HG03135 (cell line): ENCODE measurements around the gene F7.
"Not testable (repeated sequence)": the region's sequence is repeated elsewhere in the genome, so short reads cannot be mapped to it uniquely, and the experiment has no call there.

Experiments used
- ATAC-seq: cut with Tn5 transposase; IDR thresholded peaks from one replicate; pipeline ENCODE4 v1.9.1; 2021; ENCODE audit warnings: mild to moderate bottlenecking, moderate library complexity; ENCODE audit not compliant: unreplicated experiment

F7 gene

GRCh38 chr13:113098162-113098732 lies 7.3 kb upstream of the F7 start:
- no peak for ATAC-seq

DNA sequence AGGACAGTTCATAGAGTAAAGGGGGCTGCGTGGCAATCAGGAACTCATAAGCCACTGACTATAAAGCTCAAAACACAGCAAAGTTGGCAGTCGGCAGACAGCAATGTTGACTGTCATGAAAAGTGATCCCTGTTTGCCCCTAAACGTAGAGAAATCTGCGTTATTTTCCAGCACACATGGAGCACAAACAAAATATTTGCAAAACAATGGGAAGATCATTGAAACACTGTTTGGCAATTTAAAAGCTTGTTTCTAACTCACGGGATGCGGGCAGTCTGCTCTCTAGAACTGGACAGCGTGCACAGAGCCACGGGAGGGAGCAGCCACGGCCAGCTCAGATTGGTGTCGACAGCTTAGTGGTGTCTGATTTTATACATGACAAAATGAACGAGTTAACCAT lies 6.4 kb upstream of the F7 start:
- no peak for ATAC-seq

DNA sequence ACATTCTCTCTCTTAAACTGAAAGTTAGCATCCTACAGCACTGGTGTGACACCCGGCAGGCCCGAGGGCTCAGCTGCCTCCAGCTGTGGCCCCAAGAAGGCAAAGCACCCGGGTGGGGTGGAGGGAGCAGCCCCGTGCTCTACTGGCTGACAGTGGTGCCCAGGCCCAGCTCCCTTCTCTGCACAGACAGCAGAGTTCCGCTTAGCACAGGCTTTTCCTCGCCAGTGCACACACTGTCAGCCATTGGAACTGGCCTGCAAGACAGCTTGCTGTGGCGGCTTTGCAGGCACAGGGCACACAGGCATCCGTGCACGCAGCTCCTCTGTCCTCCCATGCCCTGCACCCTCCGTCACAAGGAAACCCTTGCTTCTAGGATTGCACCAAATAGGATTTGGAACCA lies 3.3 kb upstream of the F7 start:
- ATAC-seq, result not testable (repeated sequence)

- ATAC-seq, result no peak
Measured at GRCh38 chr13:113102727-113103126, 2.9 kb upstream of the F7 start.

DNA sequence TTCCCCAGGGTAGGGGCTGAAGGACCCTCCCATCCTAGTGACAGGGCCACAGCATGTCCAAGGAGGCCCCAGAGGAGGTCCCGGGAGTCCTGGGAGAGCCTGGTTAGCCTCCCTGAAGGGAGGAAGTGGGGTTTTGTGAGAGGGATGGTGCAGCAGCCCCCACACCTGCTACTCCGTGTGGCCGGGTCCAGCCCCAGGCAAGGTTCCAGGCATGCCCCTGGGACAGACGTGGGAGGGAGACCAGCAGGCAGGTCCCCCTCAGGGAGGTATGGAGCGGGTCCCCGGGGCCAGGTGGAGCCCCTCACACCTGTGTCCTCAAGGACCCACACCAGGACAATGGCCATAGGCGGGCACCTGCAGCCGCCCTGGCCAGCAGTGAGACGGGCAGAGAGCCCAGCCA lies 1.9 kb upstream of the F7 start:
- no peak for ATAC-seq

DNA sequence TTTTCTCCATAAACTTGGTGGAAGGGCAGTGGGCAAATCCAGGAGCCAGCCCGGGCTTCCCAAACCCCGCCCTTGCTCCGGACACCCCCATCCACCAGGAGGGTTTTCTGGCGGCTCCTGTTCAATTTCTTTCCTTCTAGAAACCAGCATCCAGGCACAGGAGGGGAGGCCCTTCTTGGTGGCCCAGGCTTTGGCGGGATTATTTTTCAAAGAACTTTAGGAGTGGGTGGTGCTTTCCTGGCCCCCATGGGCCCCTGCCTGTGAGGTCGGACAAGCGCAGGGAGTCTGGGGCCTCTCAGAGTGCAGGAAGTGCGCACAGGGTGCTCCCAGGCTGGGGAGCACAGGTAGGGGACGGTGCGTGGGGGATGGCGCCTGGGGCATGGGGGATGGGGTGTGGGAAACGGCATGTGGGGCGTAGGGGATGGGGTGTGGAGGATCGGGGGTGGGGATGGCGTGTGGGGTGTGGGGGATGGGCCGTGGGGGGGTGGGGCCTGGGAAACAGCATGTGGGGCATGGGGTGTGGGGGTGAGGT lies 396 bp downstream of the F7 start:
- ATAC-seq, result no peak

- ATAC-seq, result no peak
Measured at GRCh38 chr13:113106711-113107351, 1.2 kb downstream of the F7 start.

- not testable (repeated sequence) for ATAC-seq
Measured at GRCh38 chr13:113108521-113108920, 2.9 kb downstream of the F7 start.

GRCh38 chr13:113109151-113110047 lies 3.8 kb downstream of the F7 start:
- ATAC-seq, result no peak

DNA sequence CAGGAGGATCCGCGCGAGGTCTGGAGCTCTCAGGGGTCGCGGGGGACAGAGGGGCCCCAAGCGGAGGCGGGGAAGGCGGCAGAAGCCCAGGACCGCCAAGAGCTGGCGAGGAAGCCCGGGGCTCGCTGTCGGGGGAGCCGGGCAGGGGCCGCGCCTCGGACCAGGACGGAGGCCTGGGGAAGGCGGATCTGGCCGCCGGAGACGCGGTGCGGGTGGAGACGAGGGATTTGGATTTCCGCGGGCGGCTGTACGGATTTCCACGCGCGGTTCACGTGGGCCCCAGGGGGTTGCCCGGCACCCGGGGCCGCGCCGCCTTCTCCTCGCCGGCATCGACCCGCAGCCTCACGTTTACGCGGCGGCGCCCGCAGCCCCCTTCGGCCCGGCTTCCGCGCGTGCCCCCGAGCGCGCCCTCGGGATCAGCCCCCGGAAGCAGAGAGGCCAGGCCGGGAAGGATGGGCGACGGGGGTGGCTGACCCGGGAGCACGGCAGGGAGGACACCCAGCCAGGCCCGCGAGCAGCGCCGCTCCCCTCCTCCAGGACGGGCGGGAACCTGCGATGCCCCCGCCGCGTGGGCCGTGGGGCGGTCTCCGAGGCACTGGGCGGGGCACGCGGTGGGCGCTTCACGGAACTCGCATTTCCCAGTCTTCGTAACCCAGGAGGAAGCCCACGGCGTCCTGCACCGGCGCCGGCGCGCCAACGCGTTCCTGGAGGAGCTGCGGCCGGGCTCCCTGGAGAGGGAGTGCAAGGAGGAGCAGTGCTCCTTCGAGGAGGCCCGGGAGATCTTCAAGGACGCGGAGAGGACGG lies 4.7 kb downstream of the F7 start:
- ATAC-seq, result no peak

DNA sequence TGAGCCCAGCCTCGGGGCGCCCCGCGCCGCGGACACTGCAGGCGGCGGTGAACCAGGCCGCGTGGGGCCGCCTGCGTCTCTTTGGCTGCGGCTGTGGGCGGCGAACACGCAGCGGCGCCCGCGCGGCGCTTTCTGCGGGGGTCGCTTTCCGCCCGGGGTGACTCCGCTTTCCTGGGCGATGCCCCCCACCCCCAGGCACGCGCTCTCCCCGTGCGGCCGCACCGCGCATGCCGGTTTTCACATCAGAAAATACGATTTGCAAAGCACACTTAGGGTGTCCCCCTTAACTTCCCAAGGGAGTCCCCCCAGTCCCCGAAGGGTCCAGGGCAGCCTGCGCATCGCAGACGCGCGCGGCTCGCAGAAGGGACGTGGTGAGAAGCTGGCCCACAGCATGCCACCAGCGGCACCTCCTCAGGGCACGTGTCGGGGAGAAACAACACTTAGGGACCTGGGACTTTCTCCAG lies 5.3 kb downstream of the F7 start:
- no peak for ATAC-seq

DNA sequence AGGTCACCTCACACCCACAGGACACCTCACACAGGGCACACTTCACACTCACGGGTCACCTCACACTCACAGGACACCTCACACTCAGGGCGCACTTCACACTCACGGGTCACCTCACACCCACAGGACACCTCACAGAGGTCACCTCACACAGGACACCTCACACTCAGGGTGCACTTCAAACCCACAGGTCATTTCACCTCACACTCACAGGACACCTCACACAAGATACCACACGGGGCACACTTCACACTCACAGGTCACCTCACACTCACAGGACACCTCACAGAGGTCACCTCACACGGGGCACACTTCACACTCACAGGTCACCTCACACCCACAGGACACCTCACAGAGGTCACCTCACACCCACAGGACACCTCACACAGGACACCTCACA lies 6.2 kb downstream of the F7 start:
- ATAC-seq, result not testable (repeated sequence)

GRCh38 chr13:113112475-113112874 lies 6.9 kb downstream of the F7 start:
- not testable (repeated sequence) for ATAC-seq

DNA sequence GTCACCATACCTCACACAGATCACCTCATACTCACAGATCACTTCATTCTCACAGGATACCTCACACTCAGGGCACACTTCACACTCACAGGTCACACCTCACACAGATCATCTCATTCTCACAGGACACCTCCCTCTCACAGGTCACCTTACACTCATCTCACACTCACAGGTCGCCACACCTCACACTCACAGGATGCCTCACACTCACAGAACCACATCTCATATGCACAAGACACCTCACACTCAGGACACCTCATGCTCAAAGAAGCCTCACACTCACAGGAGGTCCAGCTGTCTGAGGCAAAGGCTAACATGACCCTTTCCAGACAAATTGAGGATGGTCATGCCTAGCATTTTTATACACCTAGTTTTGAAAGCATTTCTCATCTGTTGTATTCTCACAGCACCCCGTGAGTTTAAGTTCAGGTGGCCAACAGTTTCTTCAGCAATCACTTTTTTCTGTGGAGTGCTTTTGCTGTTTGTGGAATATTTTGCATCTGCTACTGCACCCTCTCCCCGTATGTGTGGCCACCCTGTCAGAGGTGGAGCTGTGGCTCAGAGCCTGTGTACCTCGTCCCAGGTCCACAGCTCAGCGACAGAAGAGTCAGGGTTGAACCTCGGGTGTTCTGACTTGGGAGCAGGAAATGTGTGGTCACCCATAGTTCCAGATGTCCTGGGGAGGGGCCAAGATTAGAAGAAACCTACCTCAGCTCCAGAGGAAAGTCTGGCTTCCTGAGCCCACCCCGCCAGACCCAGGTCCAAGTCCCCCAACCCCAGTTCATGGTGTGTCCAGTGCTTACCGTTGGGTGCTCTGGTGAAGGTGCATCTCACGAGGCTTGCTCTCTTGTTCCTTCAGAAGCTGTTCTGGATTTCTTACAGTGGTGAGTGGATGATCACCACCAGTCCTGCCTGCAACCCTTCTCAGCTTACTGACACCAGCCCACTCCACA lies 7.6 kb downstream of the F7 start:
- ATAC-seq, result no peak

- ATAC-seq, result no peak
Measured at GRCh38 chr13:113113846-113114271, 8.3 kb downstream of the F7 start.

DNA sequence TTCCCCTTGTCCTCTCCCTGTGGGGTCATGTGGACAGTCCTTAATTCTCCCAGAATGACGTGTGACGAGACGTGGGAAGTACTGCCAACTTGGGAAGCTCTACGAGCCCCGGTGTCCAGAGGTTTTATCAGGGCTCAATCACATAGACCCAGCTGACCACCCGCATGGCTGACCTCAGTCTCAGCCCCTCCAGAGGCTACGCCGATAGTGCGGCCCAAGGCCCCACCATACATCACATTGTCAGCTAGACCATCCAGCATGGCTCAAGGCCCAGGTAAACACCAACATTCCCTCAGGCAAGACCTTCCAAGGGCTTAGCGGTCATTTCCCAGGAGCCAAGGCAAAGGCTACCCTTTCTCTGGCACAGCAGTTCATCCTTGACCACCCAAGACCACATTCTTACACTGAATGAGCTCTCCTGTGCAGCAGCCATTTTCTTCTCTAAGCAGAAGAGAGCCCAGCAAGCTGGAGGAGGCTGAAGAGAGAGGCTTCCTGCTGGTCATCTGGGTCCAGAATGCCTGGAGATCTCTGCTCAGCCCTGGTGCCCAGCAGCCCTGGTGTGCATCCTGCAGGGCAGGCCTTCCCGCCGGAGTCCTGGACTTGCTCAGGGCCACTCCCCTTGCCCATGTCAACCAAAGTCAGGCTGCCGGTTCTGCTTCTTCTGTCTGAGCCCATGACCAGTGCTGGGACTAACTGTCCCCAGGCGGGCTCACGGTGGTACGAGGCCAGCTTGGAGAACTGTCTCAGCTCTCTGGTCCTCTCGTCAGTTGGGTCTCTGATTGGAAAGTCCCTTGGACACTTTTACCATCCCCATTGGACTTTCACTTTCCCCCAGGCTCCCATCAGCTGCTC lies 9.1 kb downstream of the F7 start:
- ATAC-seq, result no peak

GRCh38 chr13:113115363-113116205 lies 10.0 kb downstream of the F7 start:
- no peak for ATAC-seq
